ENCODE data around the gene SDHA.

The SDHA gene

GRCh38 chr5:172841-173251 lies 45.3 kb upstream of the SDHA start:
- TF ChIP-seq CTCF (conservative IDR thresholded peaks at IDR 0.05), result no peak

DNA sequence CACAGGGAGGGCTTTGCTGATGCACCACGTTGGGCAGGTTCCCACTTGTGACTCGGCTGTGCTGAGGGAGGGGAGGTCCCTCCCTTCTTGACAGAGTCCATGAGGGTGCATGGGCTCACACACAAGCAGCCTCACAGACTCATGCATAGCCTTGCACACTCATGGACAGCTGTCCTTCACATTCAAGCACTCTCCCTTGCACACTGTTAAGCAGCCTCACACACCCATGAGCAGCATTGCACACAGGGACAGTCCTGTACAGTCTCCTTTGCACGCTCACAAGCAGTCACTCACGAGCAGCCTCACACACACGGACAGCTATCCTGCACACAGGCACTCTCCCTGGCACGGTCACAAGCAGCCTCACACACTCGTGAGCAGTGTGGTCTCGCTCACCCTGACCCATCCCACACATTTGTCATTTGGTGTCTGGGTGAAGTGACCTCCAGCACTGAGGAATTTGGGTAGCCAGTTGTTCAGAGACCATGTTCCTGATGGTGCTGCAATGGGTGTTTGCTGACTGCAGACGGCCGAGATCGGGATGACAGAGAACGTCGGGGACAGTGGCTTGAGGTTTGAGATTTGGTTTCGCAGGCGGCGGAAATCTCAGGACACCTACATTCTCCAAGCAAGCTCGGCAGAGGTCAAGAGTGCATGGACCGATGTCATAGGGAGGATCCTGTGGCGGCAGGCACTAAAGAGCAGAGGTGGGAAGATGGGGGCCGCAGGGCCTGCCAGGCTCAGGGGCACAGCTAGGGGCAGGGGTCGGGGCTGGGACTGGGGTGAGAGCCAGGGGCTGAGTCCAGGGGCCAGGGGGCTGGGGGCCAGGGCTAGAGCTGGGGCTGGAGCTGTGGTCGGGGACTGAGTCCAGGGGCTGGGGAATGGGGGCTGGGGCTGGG lies 44.5 kb upstream of the SDHA start:
- H3K27ac ChIP-seq, result no peak overlapping the region
- TF ChIP-seq CTCF (conservative IDR thresholded peaks at IDR 0.05), result no peak

More at GRCh38 chr5:172841-173251, 45.3 kb upstream of the SDHA start:
- no peak overlapping the region for H3K27ac ChIP-seq

DNA sequence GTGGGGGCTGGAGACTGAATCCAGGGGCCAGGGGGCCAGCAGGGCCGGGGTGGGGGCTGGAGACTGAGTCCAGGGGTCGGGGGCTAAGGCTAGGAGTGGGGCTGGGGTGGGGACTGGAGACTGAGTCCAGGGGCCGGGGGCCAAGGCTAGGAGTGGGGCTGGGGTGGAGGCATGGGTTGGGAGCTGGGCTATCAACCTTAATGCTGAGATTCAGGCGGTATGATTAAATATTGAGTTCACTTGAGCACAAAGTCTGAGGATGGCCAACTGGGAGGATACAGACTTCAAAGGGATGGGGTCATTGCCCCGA lies 43.9 kb upstream of the SDHA start:
- no peak for TF ChIP-seq CTCF (conservative IDR thresholded peaks at IDR 0.05)
- no peak overlapping the region for H3K27ac ChIP-seq

GRCh38 chr5:174876-175465 lies 43.1 kb upstream of the SDHA start:
- no peak overlapping the region for H3K27ac ChIP-seq
- no peak for TF ChIP-seq CTCF (conservative IDR thresholded peaks at IDR 0.05)

DNA sequence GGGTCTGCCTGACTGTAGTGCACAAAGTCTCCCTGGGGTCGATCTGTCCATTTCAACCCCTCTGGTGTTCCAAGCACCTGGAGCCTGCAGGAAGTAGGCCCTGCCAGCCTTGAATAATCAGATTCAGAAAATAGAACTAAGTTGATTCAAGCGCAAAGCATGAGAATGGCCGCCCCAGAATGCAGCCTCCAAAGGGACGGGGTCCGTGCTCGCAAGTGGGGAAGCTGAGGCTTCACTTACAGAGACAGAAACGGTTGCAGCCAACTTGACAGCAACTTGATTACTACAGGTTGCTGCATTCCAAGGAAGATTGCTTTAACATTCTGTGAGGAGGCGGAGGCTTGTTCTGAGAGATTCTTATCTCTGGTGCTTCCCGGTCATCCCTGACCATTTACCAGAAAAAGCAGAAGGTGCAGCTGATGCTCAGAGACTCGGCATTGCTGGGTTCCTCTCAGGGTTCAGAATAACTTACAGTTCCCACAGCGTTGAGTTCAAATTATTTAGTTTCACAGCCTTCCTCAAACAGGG lies 41.8 kb upstream of the SDHA start:
- TF ChIP-seq CTCF (conservative IDR thresholded peaks at IDR 0.05), result no peak
- H3K27ac ChIP-seq, result peak overlapping the region; percentile 45

- no peak for TF ChIP-seq CTCF (conservative IDR thresholded peaks at IDR 0.05)
- no peak overlapping the region for H3K27ac ChIP-seq
Observed at GRCh38 chr5:178110-178509, 40.0 kb upstream of the SDHA start.

DNA sequence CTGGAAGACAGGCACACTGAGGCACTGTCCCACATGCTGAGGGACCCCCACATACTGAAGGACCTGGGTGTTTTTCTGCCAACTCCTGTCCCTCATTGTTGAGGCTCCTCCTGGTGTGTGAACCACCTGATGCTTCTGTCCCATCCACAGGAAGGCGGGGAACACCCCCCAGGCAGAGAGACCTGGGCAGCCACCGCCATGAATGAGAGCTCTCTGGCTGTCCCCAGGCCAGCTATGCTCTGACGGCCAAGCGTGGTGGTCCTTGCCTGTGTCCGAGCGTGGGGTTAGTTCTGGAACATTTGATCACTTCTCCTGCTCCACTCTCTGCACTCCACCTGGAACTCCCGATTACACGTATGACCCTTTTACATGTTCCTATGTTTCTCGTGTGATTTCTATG lies 38.7 kb upstream of the SDHA start:
- no peak for TF ChIP-seq CTCF (conservative IDR thresholded peaks at IDR 0.05)
- no peak overlapping the region for H3K27ac ChIP-seq
